GM12891 (cell line): ENCODE data around the gene PTCH1.

Experiments
- POLR2A ChIP-seq: IDR thresholded peaks from 2 replicates; pipeline ENCODE4 v1.6.1; 2011; ENCODE audit warnings: low read depth, low read length, control low read depth
- POLR2AphosphoS5 ChIP-seq: IDR thresholded peaks from 2 replicates; pipeline ENCODE4 v1.6.1; 2011; ENCODE audit warnings: low read depth, low read length, control low read depth
- SPI1 ChIP-seq: IDR thresholded peaks from 2 replicates; pipeline ENCODE4 v1.6.1; 2011; ENCODE audit warnings: low read depth, low read length, control low read depth
- TAF1 ChIP-seq: IDR thresholded peaks from 2 replicates; pipeline ENCODE4 v1.6.1; 2011; ENCODE audit warnings: low read depth, low read length, control low read depth

GRCh38 chr9:95461448-95462248 lies 55.1 kb downstream of the PTCH1 start:
- TF ChIP-seq POLR2AphosphoS5 (no peak), POLR2A (no peak), SPI1 (no peak), TAF1 (no peak)
